ENCODE data around the gene SCT.

GRCh38 chr11:629237-629583, 2.2 kb upstream of the SCT start:
- TF ChIP-seq CTCF (conservative IDR thresholded peaks at IDR 0.05; ENCODE audit: low read depth, low read length) = no peak
- TF ChIP-seq POLR2A (IDR thresholded peaks at IDR 0.05; ENCODE audit: low read depth, low read length) = no peak
- TF ChIP-seq CEBPB (IDR thresholded peaks at IDR 0.05; ENCODE audit: low read depth, low read length) = no peak
- TF ChIP-seq RFX5 (IDR thresholded peaks at IDR 0.05; ENCODE audit: low read depth, low read length) = no peak
- no peak for TF ChIP-seq RAD21 (IDR thresholded peaks at IDR 0.05; ENCODE audit: low read length)
- no peak for TF ChIP-seq ELK1 (IDR thresholded peaks at IDR 0.05; ENCODE audit: borderline replicate concordance, low read depth, low read length)
- no peak for TF ChIP-seq FOS (IDR thresholded peaks at IDR 0.05; ENCODE audit: low read depth, low read length)
- no peak for TF ChIP-seq MXI1 (IDR thresholded peaks at IDR 0.05; ENCODE audit: borderline replicate concordance, low read depth, low read length)
- no peak for TF ChIP-seq BHLHE40 (IDR thresholded peaks at IDR 0.05; ENCODE audit: low read depth, low read length)
- no peak for TF ChIP-seq SMC3 (IDR thresholded peaks at IDR 0.05; ENCODE audit: low read depth, low read length)
- TF ChIP-seq USF2 (IDR thresholded peaks at IDR 0.05; ENCODE audit: low read depth, low read length) = no peak
- TF ChIP-seq MAFK (IDR thresholded peaks at IDR 0.05; ENCODE audit: low read depth, low read length) = no peak
- no peak for TF ChIP-seq RCOR1 (IDR thresholded peaks at IDR 0.05; ENCODE audit: insufficient replicate concordance, low read length)
- TF ChIP-seq CHD1 (IDR thresholded peaks at IDR 0.05; ENCODE audit: low read depth, low read length) = no peak

Data from IMR-90 (cell line).